Measurements from ENCODE around the gene RHO.

DNA sequence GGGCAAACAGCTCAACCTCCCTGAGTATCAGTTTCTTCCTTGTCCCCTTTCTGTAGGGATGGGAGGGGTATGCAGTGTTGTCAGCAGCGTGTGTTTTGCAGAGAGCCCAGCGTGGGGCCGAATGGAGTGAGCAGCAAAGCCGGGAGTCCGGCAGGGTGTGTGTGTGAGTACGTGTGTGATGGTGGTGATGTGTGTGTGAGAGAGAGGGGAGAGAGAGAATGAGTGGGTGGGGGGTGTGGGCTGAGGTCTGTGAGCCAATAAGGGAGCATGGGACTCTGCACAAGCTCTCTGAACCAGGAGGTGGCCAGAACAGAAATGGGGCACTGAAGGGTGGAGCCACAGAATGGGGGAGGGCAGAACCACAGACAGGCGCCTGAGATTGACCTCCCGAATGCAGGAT is 44.6 kb upstream of the RHO start:
- TF ChIP-seq CTCF (conservative IDR thresholded peaks at IDR 0.05; ENCODE audit: low read length) (no peak), EZH2phosphoT487 (IDR thresholded peaks at IDR 0.05; ENCODE audit: borderline replicate concordance) (no peak)
